Activated gamma-delta T cell treated with Interleukin-2 at 50 U/mL for 16 hours (primary cell): ENCODE data around the gene LARP4B.
"Not testable (repeated sequence)": the region's sequence is repeated elsewhere in the genome, so short reads cannot be mapped to it uniquely, and the experiment has no call there.

Experiments used
- DNase-seq: peaks from one replicate; pipeline ENCODE4 v3.0.0-alpha.2; 2020

The LARP4B gene

DNA sequence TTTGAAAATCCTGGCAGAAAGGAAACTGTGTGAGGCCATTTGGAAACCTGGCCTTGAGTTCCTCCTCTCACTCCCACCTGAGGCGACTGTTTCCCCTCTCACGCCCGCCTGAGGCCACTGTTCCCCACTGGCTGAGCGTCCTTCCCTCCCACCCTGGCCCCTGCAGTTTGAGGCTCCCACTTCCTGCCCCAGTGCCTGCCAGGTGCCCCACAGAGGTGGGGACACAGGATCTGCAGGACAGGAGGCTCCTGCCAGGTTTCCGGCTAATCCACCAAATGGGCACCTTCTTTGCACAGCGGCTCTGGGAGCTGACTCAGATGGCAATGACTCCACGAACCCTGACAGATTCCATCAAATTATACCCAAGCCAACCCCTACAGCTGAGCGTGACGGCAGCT lies 24.3 kb upstream of the LARP4B start:
- DNase-seq, result no peak

- no peak for DNase-seq
Measured at GRCh38 chr10:955127-955819, 23.8 kb upstream of the LARP4B start.

- no peak for DNase-seq
Measured at GRCh38 chr10:954396-954795, 22.9 kb upstream of the LARP4B start.

DNA sequence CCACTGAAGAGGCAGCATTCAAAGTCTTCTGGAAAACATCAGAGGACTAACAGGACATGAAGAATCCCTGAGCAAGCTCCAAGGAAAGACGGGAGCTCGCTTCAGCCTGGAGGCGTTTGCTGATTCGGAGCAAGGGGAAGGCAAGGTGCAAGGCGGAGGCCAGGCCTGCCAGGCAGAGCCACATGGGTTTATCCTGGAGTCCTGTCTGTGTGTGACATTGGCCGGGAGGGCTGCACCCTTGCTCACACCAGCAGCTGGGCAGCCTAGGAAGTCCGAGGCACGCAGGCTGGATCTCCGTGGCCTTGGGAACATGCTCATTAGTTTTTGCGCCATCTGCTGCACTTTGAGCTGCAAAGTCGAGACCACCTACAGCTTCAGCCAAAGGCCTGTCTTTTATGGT lies 22.3 kb upstream of the LARP4B start:
- DNase-seq, result no peak

GRCh38 chr10:949446-949845 lies 17.9 kb upstream of the LARP4B start:
- no peak for DNase-seq

- no peak for DNase-seq
Measured at GRCh38 chr10:948347-948746, 16.8 kb upstream of the LARP4B start.

- no peak for DNase-seq
Measured at GRCh38 chr10:947881-948280, 16.4 kb upstream of the LARP4B start.

- no peak for DNase-seq
Measured at GRCh38 chr10:947051-947450, 15.5 kb upstream of the LARP4B start.

DNA sequence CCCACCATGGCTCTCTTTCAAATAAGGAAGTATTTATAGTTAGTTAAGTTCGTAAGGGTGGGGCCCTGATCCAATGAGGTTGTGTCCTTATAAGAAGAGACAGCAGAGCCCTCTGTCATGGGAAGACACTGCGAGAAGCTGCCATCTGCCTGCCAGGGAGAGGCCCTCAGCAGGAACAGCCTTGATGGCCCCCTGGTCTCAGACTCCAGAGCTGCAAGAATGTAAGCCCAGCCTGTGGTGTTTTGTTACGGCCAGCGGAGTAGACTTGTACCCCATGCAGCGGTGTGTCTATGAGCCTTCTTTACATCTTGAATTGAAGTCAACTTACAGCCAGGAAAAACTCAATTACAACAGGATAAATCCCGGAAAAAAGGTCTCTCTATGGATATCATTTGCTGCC lies 14.3 kb upstream of the LARP4B start:
- no peak for DNase-seq

DNA sequence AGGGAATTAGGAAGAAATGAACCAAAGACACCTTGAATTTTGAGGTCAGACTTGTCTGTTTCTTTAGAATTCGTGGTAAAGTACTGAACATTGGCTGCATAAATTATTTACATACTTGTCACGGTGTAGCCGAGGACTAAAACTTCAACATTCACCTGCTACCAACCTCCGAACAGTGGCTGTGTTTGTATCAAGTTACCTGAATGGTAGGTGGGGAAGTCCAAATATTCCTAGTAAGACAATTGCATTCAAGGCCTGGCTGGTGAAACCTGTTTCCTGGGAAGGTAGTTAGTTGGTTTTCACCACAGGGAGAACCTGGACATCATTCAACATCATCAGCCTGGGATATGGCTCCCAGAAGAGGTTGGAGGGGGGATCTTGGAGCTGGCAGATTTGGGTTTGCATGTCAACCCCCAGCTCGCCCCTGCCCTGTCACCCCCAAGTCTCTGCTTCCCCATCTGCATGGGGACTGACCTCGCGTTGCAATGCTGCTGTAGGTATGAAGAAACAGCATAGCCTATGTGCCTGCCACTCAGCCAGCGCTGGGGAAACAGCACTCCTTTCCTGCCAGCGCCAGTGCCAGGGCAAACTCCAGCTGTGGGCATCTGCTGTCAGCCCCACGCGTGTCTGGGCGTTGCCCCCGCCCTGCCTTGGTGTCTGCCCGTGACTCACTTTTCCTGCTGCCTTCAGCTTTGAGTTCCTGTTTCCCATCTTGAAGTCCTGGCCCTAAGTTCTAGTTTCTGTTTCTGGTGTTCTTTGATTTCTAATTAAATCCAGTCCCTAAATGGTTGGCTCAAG lies 12.7 kb upstream of the LARP4B start:
- DNase-seq, result no peak

DNA sequence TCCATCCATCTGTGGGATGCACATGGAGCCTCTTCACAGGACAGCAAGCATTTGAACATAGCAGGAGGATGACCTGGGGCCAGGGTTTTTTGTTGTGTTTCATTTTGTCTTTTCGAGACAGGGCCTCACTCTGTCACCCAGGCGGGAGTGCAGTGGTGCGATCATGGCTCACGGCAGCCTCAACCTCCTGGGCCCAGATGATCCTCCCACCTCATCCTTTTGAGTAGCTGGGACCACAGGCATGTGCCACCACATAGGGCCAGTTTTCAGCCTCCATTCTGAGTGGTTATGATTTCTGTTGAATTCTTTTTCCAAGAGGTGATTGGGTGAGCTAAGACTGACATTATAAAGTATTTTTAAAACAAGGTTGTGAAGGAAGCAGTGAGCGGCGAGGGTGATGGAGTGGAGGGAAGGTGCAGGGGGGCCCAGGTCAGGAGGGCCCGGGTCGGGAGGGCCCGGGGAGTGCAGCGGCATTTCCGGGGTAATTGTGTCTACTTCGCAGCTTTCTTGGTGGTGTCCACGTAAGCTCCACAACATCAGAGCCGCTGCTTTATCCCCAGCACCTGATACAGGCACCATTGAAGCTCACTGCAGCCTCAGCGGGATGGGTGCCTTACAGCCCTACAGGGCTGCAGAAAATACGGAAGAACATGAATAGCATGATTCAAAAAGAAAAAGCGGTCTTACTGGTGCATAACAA lies 12.0 kb upstream of the LARP4B start:
- no peak for DNase-seq

GRCh38 chr10:938941-939678 lies 7.6 kb upstream of the LARP4B start:
- DNase-seq, result no peak

DNA sequence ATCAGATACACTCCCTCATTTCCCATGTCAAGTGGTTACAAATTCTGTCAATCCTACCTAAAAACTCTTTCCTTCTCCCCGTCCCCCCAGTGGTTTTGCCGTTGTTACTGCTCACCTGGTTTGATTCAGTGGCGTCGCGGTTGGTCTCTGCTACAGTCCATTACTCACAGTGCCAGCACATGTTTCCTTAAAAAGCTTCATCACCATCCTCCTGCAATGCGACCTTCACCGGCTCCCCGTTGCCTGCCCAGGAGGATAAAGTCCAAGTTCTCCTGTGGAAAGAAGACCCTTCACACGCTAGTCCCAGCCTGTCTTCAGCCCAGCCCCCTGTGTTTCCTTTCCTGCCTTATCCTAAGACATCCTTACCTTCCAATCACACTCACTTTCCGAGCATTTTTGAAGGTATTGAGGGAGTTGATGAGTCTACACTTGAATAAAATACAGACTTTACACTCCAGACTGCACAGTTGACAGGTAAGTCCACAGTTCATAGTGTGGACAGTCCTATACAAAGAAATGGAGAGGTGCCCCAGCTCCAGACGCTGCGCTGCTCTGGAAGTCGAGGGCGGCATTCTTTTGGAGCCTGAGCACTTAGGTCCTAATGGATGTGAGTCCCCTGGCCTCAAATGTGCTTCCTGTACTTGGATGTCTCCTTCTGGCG lies 3.4 kb upstream of the LARP4B start:
- DNase-seq, result no peak

DNA sequence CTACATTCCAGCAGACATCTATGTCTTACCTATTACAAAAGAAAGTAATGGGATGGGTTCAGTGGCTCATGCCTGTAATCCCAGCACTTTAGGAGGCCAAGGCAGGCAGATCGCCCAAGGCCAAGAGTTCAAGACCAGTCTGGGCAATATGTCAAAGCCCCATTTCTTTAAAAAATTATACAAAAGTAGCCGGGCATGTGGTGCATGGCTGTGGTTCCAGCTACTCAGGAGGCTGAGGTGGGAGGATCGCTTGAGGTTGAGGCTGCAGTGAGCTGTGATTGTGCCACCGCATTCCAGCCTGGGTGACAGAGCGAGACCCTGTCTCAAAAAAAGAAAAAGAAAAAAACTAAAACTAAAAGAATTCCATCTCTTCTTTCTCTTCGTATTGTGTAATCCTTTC lies 2.7 kb upstream of the LARP4B start:
- not testable (repeated sequence) for DNase-seq

DNA sequence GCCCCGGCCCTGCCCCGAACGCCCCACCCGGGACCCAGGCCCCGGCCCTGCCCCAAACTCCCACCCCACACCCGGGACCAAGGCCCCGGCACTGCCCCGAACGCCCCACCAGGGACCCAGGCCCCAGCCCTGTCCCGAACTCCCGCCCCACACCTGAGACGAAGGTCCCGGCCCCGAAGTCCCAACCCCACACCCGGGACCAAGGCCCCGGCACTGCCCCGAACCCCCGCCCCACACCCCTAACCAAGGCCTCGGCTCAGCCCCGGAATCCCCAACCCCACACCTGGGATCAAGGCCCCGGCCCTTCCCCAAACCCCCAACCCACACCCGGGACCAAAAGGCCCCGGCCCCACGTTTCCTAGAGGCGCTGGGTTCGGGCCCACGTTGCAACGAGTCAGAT lies 1.1 kb upstream of the LARP4B start:
- no peak for DNase-seq

DNA sequence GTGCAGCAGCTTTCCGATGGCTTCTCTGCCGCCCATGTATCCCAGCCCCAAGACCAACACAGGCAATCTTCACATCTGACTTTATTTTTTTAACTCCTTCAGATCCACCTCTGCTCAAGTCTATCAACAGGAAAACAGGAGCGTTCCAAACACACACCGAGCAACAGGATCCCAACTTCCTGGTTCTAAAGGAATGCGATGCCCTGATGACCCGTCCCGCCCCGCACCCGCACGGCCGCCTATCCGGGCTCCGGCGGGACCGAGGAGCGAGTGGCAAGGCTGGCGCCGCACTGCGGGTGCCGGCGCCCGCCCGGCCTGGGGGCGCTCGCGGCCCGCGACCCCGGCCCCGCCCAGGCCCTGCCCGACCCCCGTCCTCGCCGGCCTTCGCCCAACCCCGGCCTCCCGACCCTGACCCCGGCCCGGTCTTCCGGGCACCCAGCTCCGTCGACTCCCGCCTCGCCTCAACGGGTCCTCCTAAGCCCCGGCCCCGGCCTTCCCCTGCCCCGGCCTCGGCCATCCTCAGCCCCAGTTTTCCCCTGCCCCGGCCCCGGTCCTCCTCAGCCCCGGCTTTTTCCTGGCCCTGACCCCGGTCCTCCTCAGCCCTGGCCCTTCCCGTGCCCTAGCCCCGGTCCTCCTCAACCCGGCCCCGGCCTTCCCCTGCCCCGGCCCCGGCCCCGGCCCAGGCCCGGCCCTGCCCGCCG lies 730 bp downstream of the LARP4B start:
- DNase-seq, result no peak

GRCh38 chr10:929960-930624 lies 1.4 kb downstream of the LARP4B start:
- DNase-seq, result no peak

- no peak for DNase-seq
Measured at GRCh38 chr10:927131-927530, 4.4 kb downstream of the LARP4B start.

DNA sequence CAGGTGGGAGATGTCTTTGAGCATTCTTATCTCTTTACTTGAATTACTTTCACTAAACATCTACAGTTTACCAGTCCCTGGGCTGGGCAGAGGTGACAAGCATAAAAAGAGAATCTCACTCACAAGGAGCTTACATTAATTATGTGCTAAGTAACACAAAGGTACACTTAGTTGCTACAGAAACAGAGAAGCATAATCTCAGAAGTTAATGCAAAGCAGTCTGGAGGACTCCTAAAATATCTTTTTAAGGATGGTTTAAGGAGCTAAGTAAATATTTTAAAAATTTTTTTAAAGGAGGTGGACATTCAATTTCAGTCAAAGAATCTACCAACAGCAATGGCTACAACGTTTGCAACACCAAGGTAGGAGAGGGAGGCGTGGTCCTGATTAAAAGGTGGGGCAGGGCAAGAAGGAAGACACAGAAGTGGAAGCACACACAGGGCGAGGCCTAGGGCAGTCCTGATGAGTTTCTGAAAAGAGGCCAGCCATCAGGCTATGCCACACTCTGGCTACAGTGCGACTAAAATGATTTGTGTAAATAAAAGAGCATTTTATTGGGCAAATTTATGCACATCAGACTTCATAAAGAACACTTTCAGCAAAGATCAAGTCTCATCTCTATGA lies 5.3 kb downstream of the LARP4B start:
- no peak for DNase-seq

DNA sequence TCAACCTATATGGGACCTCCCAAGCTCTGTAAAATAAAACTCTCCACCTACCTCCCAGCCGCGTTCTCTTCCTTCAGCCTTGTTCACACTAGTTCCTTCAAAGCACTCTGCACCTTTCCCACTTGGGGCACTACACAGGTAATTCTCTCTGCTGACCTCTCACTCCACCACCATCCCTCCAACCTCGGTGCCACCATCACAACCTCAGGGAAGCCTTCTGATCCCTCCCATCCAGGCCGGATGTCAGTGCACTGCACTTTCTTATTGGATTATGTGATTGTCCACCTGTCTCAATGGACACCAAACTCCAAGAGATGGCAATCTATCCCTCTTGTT lies 7.0 kb downstream of the LARP4B start:
- no peak for DNase-seq

- no peak for DNase-seq
Measured at GRCh38 chr10:923844-924523, 7.5 kb downstream of the LARP4B start.
